WERI-Rb-1 (cell line): ENCODE data around the gene TECPR2.

Experiments
- DNase-seq: peaks from one replicate; pipeline ENCODE4 v3.0.0-alpha.2; 2020
- H3K27ac ChIP-seq: fragments of 250-450 bp; sonication (Bioruptor Pico); 2 replicates; pipeline ENCODE4 v1.5.1; 2020; ENCODE audit warnings: mild to moderate bottlenecking, moderate library complexity
- H3K27me3 ChIP-seq: fragments of 250-450 bp; sonication (Bioruptor Pico); 2 replicates; pipeline ENCODE4 v1.5.1; 2021; ENCODE audit warnings: mild to moderate bottlenecking, low read depth, moderate library complexity; ENCODE audit not compliant: insufficient read depth, severe bottlenecking
- H3K36me3 ChIP-seq: fragments of 250-450 bp; sonication (Bioruptor Pico); 2 replicates; pipeline ENCODE4 v1.5.1; 2020; ENCODE audit warnings: mild to moderate bottlenecking, moderate library complexity
- H3K4me3 ChIP-seq: 2 replicates; pipeline ENCODE4 v1.5.1; 2011; ENCODE audit warnings: low read depth, mild to moderate bottlenecking, control low read depth, low read length
- H3K9me3 ChIP-seq: fragments of 250-450 bp; sonication (Bioruptor Pico); 2 replicates; pipeline ENCODE4 v1.5.1; 2021; ENCODE audit warnings: mild to moderate bottlenecking, moderate library complexity; ENCODE audit not compliant: severe bottlenecking
- CTCF ChIP-seq: IDR thresholded peaks from 2 replicates; pipeline ENCODE4 v1.5.1; 2011; ENCODE audit warnings: low read depth, mild to moderate bottlenecking, control low read depth, inconsistent platforms, low read length

Gene TECPR2

DNA sequence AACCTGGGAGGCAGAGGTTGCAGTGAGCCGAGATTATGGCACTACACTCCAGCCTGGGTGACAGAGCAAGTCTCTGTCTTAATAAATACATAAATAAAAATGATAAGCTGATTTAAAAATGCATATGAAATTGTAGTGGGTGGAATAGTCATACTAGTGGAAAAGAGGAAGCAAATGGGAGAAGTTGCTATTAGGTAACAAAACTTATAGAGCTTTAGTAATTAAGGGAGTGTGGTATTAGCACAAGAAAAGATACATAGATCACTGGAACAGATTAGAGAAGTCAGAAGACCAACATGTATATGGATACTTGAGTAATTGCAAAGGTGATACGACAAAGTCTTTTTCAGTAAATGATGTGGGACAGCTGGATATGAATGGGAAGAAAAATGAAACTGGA is 26.5 kb downstream of the TECPR2 start:
- Histone ChIP-seq H3K9me3 (no peaks in the 10 kb centered on the region), H3K4me3 (no peak overlapping the region), H3K27me3 (no peaks in the 10 kb centered on the region), H3K27ac (no peak overlapping the region), H3K36me3 (no peaks in the 10 kb centered on the region)
- no peak for DNase-seq
- no peak for TF ChIP-seq CTCF

DNA sequence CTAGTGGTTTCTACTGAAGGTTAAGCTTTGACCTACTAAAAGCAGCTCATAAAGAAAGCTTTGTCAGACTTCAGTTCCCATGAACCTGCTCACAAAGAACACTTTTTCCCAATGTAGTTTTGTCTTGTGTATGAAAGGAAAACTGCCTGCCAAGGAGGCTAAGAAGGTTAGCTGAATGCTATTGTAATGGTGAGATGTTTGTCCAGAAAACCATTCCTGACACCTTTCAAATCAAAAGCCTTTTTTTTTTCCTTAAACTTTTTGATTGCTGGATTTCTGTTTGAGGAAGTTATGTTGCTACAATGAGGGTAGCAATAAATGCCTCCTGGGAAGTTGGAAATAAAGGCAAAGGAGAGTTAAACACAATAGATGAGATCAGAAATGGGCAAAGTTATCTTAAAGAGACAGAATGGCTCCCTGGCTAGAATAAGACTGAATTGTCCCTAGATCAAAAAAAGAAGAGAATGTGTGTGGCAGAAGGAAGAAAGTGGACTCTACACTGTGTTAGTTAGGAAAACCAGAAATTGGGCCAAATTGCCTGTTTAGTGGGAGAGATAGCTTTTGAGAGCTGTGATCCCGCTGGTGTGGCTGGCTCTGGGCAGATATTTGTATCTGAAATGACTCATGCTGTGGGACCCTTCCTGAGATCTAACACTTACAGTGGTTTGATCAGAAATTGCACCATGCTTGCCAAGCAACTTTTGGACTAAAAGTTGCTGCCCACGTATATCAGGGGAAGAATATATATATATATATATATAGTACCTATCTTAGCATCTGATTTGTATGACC is 27.5 kb downstream of the TECPR2 start:
- no peak overlapping the region for H3K27ac ChIP-seq
- H3K27me3 ChIP-seq, result no peaks in the 10 kb centered on the region
- no peaks in the 10 kb centered on the region for H3K9me3 ChIP-seq
- DNase-seq, result no peak
- no peak overlapping the region for H3K4me3 ChIP-seq
- no peak for TF ChIP-seq CTCF
- no peaks in the 10 kb centered on the region for H3K36me3 ChIP-seq

DNA sequence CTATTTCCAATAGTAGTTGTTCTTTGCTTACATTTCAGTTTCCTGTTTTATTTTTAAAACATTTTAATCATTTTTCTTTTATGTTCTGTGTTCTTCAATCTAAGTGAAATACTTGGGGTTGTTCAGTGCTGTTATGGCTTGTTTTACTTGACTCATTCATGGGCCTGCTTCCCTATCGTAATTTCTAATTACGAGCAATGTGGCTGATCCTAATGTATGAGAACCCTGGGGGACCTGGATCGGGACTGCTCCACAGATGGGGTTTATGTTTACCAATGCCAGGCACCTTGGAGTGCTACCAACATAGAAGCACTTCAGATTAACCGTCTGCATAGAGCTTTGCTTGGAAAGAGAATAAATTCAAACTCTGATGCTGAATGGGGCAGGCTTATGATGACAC is 29.8 kb downstream of the TECPR2 start:
- Histone ChIP-seq H3K4me3 (no peak overlapping the region), H3K27me3 (no peaks in the 10 kb centered on the region), H3K9me3 (no peaks in the 10 kb centered on the region), H3K27ac (no peak overlapping the region), H3K36me3 (no peaks in the 10 kb centered on the region)
- no peak for TF ChIP-seq CTCF
- DNase-seq, result no peak

DNA sequence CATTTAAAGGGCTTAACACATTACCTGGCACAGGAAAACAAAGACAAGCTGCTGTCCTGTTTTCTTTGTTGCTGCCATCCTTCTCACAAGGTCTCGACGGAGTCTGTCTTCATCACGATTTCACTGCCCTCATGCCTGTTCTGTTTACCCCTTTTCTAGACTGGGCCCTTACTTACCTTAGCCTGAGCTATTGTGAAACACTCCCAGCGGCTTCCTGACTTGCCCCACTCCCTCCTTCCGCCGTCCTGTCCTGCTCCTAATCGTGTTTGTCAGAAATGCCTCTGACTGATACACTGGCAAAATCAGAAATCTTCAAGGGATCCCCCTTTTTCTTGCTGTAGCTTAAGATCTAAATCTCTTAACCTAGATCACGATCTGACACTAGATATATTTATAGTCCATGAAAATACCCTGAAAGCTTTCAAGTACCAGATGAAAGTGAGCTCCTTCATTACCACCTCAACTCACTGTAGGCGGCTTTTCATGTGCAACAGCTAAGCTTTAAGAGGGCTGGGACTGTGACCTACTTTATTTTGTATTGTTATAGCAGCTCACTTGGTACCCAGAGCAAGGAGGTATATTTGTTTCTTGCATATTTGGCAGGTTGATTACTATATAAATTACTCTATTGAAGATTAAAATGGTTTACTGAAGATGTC is 32.1 kb downstream of the TECPR2 start:
- Histone ChIP-seq H3K36me3 (no peaks in the 10 kb centered on the region), H3K27me3 (no peaks in the 10 kb centered on the region), H3K4me3 (no peak overlapping the region), H3K27ac (no peak overlapping the region), H3K9me3 (peaks cover 2% of the 10 kb centered on the region)
- TF ChIP-seq CTCF, result no peak
- no peak for DNase-seq

- Histone ChIP-seq H3K36me3 (no peaks in the 10 kb centered on the region), H3K4me3 (no peak overlapping the region), H3K9me3 (peaks cover 2% of the 10 kb centered on the region), H3K27me3 (no peaks in the 10 kb centered on the region), H3K27ac (no peak overlapping the region)
- DNase-seq, result no peak
- TF ChIP-seq CTCF, result no peak
Measured at GRCh38 chr14:102396521-102396920, 33.8 kb downstream of the TECPR2 start.

GRCh38 chr14:102403028-102403427 is 40.3 kb downstream of the TECPR2 start:
- no peak overlapping the region for H3K4me3 ChIP-seq
- no peak overlapping the region for H3K27ac ChIP-seq
- TF ChIP-seq CTCF, result no peak
- no peak for DNase-seq
- no peaks in the 10 kb centered on the region for H3K36me3 ChIP-seq
- no peaks in the 10 kb centered on the region for H3K27me3 ChIP-seq
- H3K9me3 ChIP-seq, result peaks cover 8% of the 10 kb centered on the region
